Natural killer cell treated with Interleukin-12 subunit alpha and Interleukin-12 subunit beta and Interleukin-15 and Interleukin-18, amount 100 ng/mL, for 72 hours (primary cell): Measurements from ENCODE around the gene BICD2. TPM values are rescaled to one million over a fixed set of nuclear protein-coding genes. Genes with fewer than 3 reads are reported as not detected.

Experiments
- ATAC-seq, 2 donors: fragments of 150-1000 bp; cut with Tn5 transposase in 1 of 2; sonication (Bioruptor Pico), chemical (Tn5 transposase) in 1 of 2; 2 replicates each; pipeline ENCODE4 v1.10.0; 2021
- DNase-seq: peaks from one replicate; pipeline ENCODE4 v3.0.0; 2022; ENCODE audit warnings: low spot score
- H3K27ac Mint-ChIP-seq, 2 donors: 1 replicate in 1 of 2; 2 replicates in 1 of 2; pipeline ENCODE4 v1.8.0; 2022; ENCODE audit warnings: mixed read lengths in 2 of 2, mild to moderate bottlenecking in 1 of 2, moderate library complexity in 1 of 2
- H3K27me3 Mint-ChIP-seq, 2 donors: 1 replicate in 1 of 2; 2 replicates in 1 of 2; pipeline ENCODE4 v1.8.0; 2022; ENCODE audit warnings: mixed read lengths in 2 of 2
- H3K36me3 Mint-ChIP-seq: one replicate; pipeline ENCODE4 v1.8.0; 2022; ENCODE audit warnings: mixed read lengths
- H3K4me1 Mint-ChIP-seq, 2 donors: 1 replicate in 1 of 2; 2 replicates in 1 of 2; pipeline ENCODE4 v1.8.0; 2022; ENCODE audit warnings: low read depth in 2 of 2, mixed read lengths in 2 of 2, mild to moderate bottlenecking in 1 of 2
- H3K4me3 Mint-ChIP-seq: one replicate; pipeline ENCODE4 v1.8.0; 2022; ENCODE audit warnings: mixed read lengths
- H3K9me3 Mint-ChIP-seq: 2 replicates; pipeline ENCODE4 v1.8.0; 2022; ENCODE audit warnings: mixed read lengths
- total RNA-seq, 2 donors: library from RNA; stranded (reverse); gene quantifications; one replicate each; pipeline ENCODE4 v1.2.3, GENCODE V29; 2022

BICD2 gene
- total RNA-seq, 2 donors from 2014 or later, result 31.8 to 37.9 TPM

DNA sequence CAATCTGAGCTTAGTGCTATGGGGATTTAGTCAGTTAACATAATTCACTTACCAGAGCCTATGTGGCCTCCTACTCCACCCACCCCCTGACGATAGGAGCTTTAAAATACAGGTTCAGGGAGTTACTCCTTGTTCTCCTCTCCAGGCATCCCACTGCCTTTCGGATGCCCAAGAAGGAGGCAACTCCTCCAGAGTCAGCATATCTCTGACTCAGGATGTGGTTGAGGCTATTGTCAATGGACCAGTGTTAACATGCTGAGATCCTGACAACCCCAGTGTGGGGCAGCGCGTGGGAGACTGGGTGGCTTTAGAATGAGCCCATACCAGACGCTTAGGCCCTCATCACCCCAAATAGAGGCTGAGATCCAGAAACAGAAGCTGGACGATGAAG lies 27.4 kb downstream of the BICD2 start:
- ATAC-seq, result peak; percentile 35 to 61
- Mint-ChIP-seq H3K4me3 (no peak overlapping the region), H3K4me1 (peaks cover 47 to 51% of the 10 kb centered on the region in 2 donors), H3K9me3 (no peaks in the 10 kb centered on the region), H3K36me3 (no peaks in the 10 kb centered on the region), H3K27me3 (no peaks in the 10 kb centered on the region), H3K27ac (peak overlapping the region in 1 of 2 donors; percentile 25)
- no peak for DNase-seq

DNA sequence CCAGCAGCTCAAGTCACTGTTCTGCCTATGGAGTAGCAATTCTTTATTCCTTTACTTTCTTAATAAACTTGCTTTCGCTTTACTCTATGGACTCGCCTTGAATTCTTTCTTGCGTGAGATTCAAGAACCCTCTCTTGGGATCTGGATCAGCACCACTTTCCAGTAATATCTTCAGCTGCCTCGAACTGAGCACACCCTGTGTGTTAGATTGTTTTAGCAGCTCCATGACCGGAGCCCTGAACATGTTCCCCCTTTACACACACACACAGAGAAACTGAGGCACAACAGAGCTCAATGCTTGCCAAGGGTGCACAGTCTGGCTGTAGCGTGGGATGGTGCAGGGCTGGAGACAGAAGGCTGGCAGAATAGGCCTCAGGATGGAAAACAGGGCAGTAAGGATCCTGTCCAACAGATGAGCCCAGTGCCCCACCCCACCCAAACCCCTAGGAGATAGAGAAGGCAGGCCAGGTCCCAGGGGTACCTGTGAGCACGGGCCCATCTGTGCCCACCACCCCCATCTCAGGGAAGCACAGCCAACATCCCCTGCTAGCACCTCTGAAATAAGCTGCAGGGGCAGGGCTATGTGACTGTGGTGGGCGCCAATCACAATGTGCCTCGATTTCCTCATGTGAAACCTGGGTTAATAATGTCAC lies 27.9 kb downstream of the BICD2 start:
- Mint-ChIP-seq H3K36me3 (no peaks in the 10 kb centered on the region), H3K4me3 (no peak overlapping the region), H3K4me1 (peaks cover 52 to 57% of the 10 kb centered on the region in 2 donors), H3K27ac (no peak overlapping the region), H3K27me3 (no peaks in the 10 kb centered on the region), H3K9me3 (no peaks in the 10 kb centered on the region)
- DNase-seq, result no peak
- ATAC-seq, result no peak

DNA sequence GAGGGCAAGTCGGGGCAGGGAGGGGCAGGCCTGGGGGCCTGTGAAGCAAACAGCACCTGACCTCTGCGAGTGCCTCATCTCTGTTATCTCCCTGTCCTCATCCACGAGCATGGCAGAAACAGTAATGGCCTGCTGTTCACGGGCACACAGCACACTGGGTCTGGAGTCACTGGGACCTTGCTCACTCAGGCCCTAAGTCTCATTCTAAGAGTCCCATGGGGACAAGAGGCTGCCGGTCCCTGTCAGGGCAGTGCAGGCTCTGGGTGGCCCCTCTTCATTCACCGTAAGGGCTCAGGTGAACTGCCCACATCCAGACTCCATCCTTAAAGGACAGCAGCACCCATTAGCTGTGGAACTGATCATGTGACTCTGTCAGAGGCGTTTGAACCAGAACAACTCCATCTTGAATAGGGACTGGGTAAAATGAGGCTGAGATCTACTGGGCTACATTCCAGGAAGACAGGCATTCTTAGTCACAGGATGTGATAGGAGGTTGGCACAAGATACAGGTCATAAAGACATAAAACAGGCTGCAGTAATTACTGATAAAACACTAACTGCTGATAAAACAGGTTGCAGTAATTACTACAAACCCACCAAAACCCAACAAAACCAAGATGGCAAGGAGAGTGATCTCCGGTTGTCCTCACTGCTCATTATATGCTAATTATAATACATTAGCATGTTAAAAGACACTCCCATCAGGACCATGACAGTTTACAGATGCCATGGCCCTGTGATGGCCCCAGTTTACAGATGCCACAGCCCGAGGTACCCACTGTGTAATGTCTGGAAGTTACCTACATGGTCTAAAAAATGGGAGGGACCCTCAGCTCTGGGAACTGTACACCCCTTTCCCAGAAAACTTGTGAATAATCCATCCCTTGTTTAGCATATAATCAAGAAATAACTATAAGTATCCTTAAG lies 28.7 kb downstream of the BICD2 start:
- Mint-ChIP-seq H3K27me3 (no peaks in the 10 kb centered on the region), H3K9me3 (no peaks in the 10 kb centered on the region), H3K27ac (peak overlapping the region in 1 of 2 donors; percentile 31), H3K4me1 (peaks cover 47 to 55% of the 10 kb centered on the region in 2 donors), H3K36me3 (no peaks in the 10 kb centered on the region), H3K4me3 (no peak overlapping the region)
- ATAC-seq (no peak), DNase-seq (no peak)

DNA sequence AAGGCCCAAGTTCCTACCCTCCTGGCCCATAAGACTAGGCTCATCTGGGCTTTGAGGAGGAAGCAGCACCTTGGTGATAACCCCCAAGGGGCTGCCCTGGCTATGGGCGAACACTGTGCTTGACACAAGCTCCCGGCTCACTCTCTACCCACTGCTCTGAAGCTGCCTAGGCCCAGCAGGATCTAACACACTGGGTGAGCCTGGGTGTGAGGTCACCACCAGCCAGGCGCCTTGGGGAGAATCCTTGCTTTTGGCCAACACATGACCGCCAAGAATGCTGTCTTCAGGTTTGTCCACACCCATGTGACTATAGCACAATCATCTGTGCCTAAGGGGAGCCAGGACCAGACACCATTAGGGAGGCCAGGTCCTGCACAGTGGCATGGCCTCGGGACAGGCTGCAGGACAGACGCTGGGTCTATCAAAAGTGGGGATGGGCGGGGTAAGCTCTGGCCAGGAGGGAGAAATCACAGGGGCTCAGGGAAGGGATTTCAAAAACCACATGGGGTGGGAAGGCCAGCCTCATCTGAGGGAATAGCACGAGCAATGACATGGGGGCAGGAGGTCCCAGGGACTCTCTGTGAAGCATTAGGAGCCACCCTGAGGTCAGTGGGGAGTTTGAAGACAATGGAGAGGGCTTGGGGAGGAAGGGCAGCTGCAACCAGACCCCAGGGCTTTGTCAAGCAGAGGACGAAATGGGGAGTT lies 29.6 kb downstream of the BICD2 start:
- no peaks in the 10 kb centered on the region for H3K9me3 Mint-ChIP-seq
- H3K27ac Mint-ChIP-seq, result peak overlapping the region in 1 of 2 donors; percentile 31
- H3K4me1 Mint-ChIP-seq, result peaks cover 39 to 49% of the 10 kb centered on the region in 2 donors
- no peaks in the 10 kb centered on the region for H3K36me3 Mint-ChIP-seq
- DNase-seq (no peak), ATAC-seq (no peak)
- no peaks in the 10 kb centered on the region for H3K27me3 Mint-ChIP-seq
- no peak overlapping the region for H3K4me3 Mint-ChIP-seq

DNA sequence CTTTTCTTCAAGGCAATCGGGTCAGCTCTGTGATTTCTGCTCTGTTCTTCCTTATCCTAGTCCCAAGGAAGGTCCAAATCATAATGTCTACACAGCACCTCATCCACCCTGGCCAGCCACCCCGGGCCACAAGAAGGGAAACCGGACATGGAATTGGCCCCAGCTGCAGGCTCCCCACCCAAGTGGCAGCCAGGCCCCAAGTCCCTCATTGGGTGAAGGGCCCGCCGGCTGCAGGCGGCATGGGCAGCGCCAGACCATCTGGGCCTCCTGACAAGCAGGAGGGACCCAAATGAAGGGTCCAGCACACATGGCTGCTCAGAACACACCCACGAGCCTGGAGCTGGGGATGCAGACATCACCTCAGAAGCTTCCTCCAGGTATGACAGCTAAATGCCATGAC lies 33.7 kb downstream of the BICD2 start:
- Mint-ChIP-seq H3K36me3 (no peaks in the 10 kb centered on the region), H3K4me3 (no peak overlapping the region), H3K27ac (peak overlapping the region in 1 of 2 donors; percentile 23), H3K4me1 (peaks cover 12 to 27% of the 10 kb centered on the region in 2 donors), H3K27me3 (no peaks in the 10 kb centered on the region), H3K9me3 (no peaks in the 10 kb centered on the region)
- no peak for DNase-seq
- no peak for ATAC-seq

DNA sequence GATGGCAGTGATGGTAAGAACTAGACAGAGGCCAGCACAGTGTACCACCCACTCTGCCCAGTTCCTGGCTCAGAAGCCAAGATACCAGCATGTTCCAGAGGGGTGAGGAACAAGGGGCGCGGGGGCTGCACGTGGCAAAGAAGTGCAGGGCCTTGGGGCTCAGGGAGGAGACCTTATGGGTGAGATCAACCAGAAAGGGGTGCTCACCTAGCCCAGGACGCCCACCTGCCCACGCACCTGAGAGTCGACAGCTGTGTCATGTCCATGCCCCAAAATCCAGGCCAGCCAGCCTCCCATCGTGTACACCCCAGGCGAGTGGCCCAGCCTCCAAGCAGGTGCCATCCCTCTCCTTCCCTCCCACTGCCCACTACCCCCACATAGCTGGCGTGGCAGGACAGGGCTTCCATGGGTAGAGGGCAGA lies 34.9 kb downstream of the BICD2 start:
- no peaks in the 10 kb centered on the region for H3K36me3 Mint-ChIP-seq
- H3K9me3 Mint-ChIP-seq, result no peaks in the 10 kb centered on the region
- no peak overlapping the region for H3K4me3 Mint-ChIP-seq
- H3K27me3 Mint-ChIP-seq, result no peaks in the 10 kb centered on the region
- ATAC-seq (no peak), DNase-seq (no peak)
- no peak overlapping the region for H3K27ac Mint-ChIP-seq
- peaks cover 11 to 21% of the 10 kb centered on the region in 2 donors for H3K4me1 Mint-ChIP-seq

DNA sequence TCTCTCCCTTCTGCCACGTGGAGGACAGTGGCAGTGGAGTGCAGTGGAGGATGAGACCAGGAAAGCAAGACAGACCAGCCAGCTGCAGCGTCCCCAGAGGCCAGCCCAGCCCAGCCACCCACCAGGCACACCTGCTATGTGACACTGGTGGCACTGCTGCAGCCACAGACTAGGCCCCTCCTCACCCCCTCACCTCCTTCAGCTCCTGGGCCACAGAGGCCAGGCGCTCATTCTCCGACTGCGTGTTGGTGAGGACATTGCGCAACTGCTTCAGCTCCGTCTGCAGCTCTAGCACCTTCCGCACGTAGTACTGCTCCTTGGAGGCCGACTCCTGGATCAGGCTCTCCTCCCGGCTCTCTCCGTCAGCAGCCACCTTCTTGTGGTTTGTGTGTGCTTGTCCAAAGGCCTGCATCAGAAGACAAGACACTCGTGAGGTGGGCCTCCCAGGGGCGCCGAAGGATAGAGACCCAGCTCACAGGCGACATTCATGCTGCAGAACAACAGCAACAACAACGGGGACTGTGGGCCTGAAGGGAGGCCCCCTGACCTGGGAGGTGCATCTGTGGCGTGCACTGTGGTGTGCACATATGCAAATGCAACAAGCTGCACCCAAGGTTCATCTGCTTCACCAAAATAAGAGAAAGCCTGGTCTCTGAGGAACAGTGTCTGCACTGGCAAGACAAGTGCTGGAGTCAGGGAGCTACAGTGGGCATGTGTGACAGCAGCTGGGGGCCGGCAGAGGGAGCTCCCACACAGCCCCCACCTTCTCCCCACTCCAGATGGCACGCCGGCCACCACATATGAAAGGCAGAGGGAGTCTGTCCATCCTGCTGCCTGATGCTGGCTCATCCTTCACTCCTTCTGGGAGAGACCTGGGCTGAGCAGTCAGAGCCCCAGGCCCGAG lies 35.5 kb downstream of the BICD2 start:
- no peak for DNase-seq
- Mint-ChIP-seq H3K27me3 (no peaks in the 10 kb centered on the region), H3K27ac (no peak overlapping the region), H3K4me1 (peaks cover 14 to 24% of the 10 kb centered on the region in 2 donors), H3K36me3 (no peaks in the 10 kb centered on the region), H3K4me3 (no peak overlapping the region), H3K9me3 (no peaks in the 10 kb centered on the region)
- no peak for ATAC-seq

DNA sequence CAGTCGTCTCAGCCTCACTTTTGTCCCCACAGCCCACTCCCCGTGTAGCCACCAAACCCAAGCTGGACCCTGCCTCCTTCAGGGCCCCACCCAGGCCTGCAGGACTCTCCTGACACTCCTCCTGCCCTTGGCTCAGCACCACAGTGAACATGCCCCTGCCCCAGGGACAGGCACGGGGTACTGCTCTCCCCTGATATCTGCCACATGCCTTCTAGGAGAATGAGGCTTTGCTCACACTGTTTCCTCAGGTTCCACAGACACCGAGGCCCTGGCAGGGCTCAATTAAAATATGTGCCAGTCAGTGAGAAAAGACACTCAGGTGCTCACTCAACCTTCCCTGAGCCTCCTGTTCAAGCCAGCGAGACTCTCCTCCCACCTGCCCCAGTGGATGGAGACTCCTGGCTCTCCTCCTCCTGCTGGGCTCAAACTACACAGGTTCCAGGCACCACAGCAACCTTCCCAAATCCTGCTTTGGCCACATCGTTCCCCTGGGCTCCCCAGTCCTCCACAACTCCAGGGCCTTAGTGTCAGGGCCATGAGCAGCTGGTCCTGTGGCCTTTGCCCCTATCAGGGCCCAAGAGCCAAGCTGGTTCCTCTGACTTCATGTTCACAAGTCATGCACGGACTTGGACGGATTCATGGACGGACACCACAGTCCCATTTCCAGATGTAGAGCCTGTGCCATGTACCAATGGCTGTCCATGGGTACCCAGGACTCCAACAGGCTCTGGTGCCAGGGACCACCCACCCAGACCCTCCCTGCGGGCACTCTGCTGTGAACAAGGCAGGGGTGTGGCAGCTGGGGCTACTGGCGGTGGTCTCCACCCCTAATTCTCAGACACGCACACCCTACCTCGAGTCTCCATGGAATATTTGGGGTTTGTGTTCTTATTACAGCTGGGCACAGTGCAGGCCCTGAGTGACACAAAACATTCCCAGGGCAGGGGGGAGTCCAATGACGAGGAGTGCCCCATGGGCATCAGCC lies 36.6 kb downstream of the BICD2 start:
- Mint-ChIP-seq H3K4me1 (peaks cover 17 to 27% of the 10 kb centered on the region in 2 donors), H3K27ac (no peak overlapping the region), H3K27me3 (no peaks in the 10 kb centered on the region), H3K4me3 (no peak overlapping the region), H3K9me3 (no peaks in the 10 kb centered on the region), H3K36me3 (no peaks in the 10 kb centered on the region)
- no peak for ATAC-seq
- DNase-seq, result no peak

DNA sequence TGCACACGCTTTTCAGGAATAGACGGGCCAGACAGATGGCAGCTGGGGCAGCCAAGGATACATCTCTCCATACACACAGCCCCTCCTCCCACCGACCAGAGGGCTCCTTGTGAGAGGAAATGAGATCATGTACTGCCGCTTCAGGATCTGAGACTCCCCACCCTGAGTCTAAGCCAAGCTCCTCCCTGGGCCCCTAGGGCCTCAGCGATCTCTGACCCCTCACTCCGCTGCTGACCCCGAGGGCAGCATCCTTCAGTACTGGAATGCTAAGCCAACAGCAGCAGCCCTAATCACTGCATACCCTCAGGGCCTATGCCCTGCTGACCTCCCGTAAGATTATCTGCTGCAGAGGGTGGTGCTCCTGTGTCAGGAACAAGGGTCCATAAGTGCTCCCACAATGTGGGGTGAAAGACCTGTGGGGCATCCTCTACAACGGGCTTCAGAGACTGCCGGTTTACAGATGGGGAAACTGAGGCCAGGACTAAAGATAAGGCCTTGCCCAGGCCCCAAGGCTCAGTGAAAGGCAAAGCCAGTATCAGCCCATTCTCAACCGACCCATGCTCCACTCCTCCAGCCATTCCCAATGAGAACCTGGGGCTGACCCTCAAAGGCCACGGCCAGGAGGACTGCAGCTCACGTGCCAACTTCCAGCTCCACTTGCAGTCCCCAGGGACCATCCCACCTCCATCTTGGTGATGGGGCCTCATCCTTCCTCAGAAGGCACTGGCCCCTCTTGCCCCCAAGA lies 37.5 kb downstream of the BICD2 start:
- Mint-ChIP-seq H3K27ac (no peak overlapping the region), H3K36me3 (no peaks in the 10 kb centered on the region), H3K4me3 (no peak overlapping the region), H3K9me3 (no peaks in the 10 kb centered on the region), H3K4me1 (peaks cover 15 to 28% of the 10 kb centered on the region in 2 donors), H3K27me3 (no peaks in the 10 kb centered on the region)
- ATAC-seq, result no peak
- no peak for DNase-seq

DNA sequence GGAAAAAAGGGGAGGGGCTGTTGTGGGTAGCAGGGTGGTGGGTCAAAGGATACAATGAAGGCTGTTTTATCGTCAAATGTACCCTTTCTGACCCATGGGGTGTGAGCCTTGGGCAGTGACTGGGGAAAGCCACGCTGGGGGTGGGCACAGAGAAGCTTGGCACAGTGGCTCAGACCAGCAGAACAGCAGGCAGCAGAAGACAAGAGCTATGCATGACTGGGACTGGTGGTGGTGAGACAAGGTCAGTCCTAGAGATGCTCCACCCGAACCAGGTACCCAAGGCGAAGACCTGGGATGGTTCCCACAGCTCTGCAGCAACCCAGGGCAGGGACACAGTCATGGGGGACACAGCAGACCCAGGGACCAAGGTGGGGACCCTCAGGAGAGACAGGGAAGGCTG lies 38.3 kb downstream of the BICD2 start:
- Mint-ChIP-seq H3K4me1 (peaks cover 12 to 27% of the 10 kb centered on the region in 2 donors), H3K27me3 (no peaks in the 10 kb centered on the region), H3K4me3 (no peak overlapping the region), H3K36me3 (no peaks in the 10 kb centered on the region), H3K9me3 (no peaks in the 10 kb centered on the region), H3K27ac (no peak overlapping the region)
- DNase-seq, result no peak
- no peak for ATAC-seq

DNA sequence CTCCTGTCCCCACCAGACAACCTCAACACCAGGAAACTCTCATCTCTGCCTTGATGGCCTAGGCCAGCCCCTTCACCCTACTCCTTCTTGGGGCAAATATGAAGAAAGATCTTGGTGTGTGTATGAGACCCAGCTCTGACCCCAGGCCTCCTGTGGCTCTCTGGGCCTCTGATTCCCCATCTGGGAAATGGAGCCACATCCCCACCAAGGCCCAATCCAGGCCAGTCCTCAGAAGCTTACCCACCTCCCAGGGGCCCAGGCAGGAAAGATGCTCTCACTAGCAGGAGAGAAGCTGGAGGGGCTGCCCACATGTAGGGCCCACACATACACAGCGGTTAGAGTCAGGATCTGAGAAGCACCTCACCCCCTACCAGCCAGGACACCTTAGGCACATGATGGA lies 38.9 kb downstream of the BICD2 start:
- Mint-ChIP-seq H3K4me1 (peaks cover 17 to 28% of the 10 kb centered on the region in 2 donors), H3K36me3 (no peaks in the 10 kb centered on the region), H3K27ac (no peak overlapping the region), H3K9me3 (no peaks in the 10 kb centered on the region), H3K27me3 (no peaks in the 10 kb centered on the region), H3K4me3 (no peak overlapping the region)
- DNase-seq (no peak), ATAC-seq (no peak)

DNA sequence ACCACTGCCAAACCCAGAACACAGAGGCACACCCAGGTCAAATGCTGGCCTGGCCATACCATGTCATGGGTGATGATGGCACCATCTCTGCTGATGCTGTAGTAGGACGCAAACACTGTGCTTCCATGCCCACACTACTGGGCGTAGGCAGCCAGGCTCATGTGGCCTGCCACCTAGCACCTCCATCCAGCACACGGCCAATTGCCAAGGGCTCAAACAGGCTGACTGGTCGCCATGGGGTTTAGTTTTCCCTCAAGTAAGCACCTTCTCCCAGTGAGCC lies 39.4 kb downstream of the BICD2 start:
- H3K9me3 Mint-ChIP-seq, result no peaks in the 10 kb centered on the region
- H3K36me3 Mint-ChIP-seq, result no peaks in the 10 kb centered on the region

More for the DNA sequence above, 39.4 kb downstream of the BICD2 start:
- H3K4me1 Mint-ChIP-seq, result peaks cover 19 to 28% of the 10 kb centered on the region in 2 donors
- no peaks in the 10 kb centered on the region for H3K27me3 Mint-ChIP-seq
- DNase-seq (no peak), ATAC-seq (no peak)
- H3K4me3 Mint-ChIP-seq, result no peak overlapping the region
- no peak overlapping the region for H3K27ac Mint-ChIP-seq
